Panc1 (cell line): ENCODE data around the gene TUBB2B. TPM values are rescaled to one million over a fixed set of nuclear protein-coding genes. Genes with fewer than 3 reads are reported as not detected.

Experiments used
- ATAC-seq: fragments of 200-7000 bp; cut with Tn5 transposase; 2 replicates; pipeline ENCODE4 v1.9.1; 2020; ENCODE audit warnings: mild to moderate bottlenecking, moderate library complexity
- BruUV-seq: library from RNA; stranded (reverse); fragments of 400-500 nt; replicated peaks from 2 replicates; lab custom pipeline; 2021; lab: Mats Ljungman, UMichigan
- CTCF ChIA-PET: fragments of 300-600 bp; sonication (Branson Sonifier 250); formaldehyde crosslinking; loops from one replicate; lab custom pipeline; 2022; ENCODE audit warnings: antibody characterized with exemption; lab: Charles Lee
- POLR2A ChIA-PET: fragments of 300-600 bp; sonication (Branson Sonifier 250); formaldehyde crosslinking; loops from one replicate; lab custom pipeline; 2022; ENCODE audit warnings: antibody characterized with exemption; lab: Charles Lee
- DNase-seq: peaks from one replicate; pipeline ENCODE4 v3.0.0-alpha.2; 2010; ENCODE audit warnings: low read depth, low spot score
- H3K27ac ChIP-seq: 2 replicates; pipeline ENCODE4 v1.5.1; 2011; ENCODE audit warnings: mild to moderate bottlenecking, low read length, inconsistent platforms
- H3K27me3 ChIP-seq: fragments of 200-500 bp; sonication (Bioruptor generic); 2 replicates; pipeline ENCODE4 v1.6.0; 2014; ENCODE audit warnings: low read length, inconsistent platforms; ENCODE audit not compliant: control insufficient read depth, insufficient read depth
- H3K36me3 ChIP-seq: fragments of 200-500 bp; sonication (Bioruptor generic); 2 replicates; pipeline ENCODE4 v1.5.1; 2014; ENCODE audit warnings: inconsistent platforms, mild to moderate bottlenecking, low read length, moderate library complexity; ENCODE audit not compliant: control insufficient read depth, insufficient read depth
- H3K4me1 ChIP-seq: 2 replicates; pipeline ENCODE4 v1.5.1; 2011; ENCODE audit warnings: inconsistent platforms, mild to moderate bottlenecking, low read length, moderate library complexity; ENCODE audit not compliant: control insufficient read depth, insufficient read depth
- H3K4me3 ChIP-seq, 2 experiments: 2 replicates each; pipeline ENCODE4 v1.5.1; 2011 to 2012; ENCODE audit warnings: low read depth in 2 of 2, low read length in 2 of 2, mild to moderate bottlenecking in 2 of 2, inconsistent platforms in 1 of 2, moderate library complexity in 1 of 2
- H3K9me3 ChIP-seq: fragments of 200-500 bp; sonication (Bioruptor generic); 2 replicates; pipeline ENCODE4 v1.5.1; 2014; ENCODE audit warnings: low read depth, mild to moderate bottlenecking, inconsistent platforms, low read length, moderate library complexity; ENCODE audit not compliant: control insufficient read depth, insufficient read depth
- POLR2AphosphoS5 ChIP-seq: IDR thresholded peaks from 2 replicates; pipeline ENCODE4 v1.6.1; 2012; ENCODE audit warnings: mild to moderate bottlenecking, low read depth, low read length, moderate library complexity
- SIN3A ChIP-seq: IDR thresholded peaks from 2 replicates; pipeline ENCODE4 v1.6.1; 2012; ENCODE audit warnings: low read depth, mild to moderate bottlenecking, low read length, moderate library complexity, borderline replicate concordance; ENCODE audit not compliant: insufficient read depth
- TCF7L2 ChIP-seq: IDR thresholded peaks from 2 replicates; pipeline ENCODE4 v1.6.1; 2011; ENCODE audit warnings: mild to moderate bottlenecking, low read depth, low read length, inconsistent platforms
- in situ Hi-C: cut with HindIII; loops from 2 replicates; pipeline ENCODE4 v1.10.0; 2016; ENCODE audit warnings: low sequenced_read_pairs, low pct_unique_long_range_greater_than_20kb
- intact Hi-C: fragments of 100-400 bp; cut with micrococcal nuclease; formaldehyde crosslinking; loops from one replicate; pipeline ENCODE4 v1.10.0; 2022; ENCODE audit not compliant: unreplicated experiment
- total RNA-seq: library from RNA; stranded (reverse); gene quantifications from one replicate; pipeline ENCODE4 v1.2.1, GENCODE V29; 2021; ENCODE audit not compliant: unreplicated experiment
- TF ChIP-seq, protein P1 (sequence below), 2 experiments: IDR thresholded peaks; 2 replicates each; pipeline ENCODE4 v1.6.1; 2011 to 2012; ENCODE audit warnings: low read depth in 2 of 2, control low read depth in 1 of 2, low read length in 1 of 2, mild to moderate bottlenecking in 1 of 2, moderate library complexity in 1 of 2; ENCODE audit not compliant: insufficient read depth in 1 of 2
- TF ChIP-seq, protein P2 (sequence below): fragments of 450-650 bp; IDR thresholded peaks from 2 replicates; pipeline ENCODE4 v1.5.1; 2017; ENCODE audit warnings: mild to moderate bottlenecking

Gene TUBB2B
- total RNA-seq, 1 experiment from 2014 or later: 22.7 TPM

DNA sequence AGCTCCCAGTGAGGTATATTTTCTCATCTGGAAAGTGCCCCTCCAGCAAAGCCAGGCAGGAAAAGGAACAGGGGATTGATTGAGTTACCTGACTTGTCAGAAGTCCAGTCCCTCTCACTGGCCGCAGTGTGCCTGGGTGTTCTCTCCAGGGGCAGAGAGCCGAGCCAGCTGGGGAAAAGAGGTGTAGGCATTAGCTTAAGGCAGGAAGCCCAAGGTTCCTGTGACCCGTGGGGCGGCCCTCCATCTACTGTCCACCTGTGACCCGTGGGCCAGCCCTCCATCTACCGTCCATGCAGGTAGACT lies 34.0 kb upstream of the TUBB2B start:
- Histone ChIP-seq H3K36me3 (no peaks in the 10 kb centered on the region; the same call in 1 of the 2 replicates), H3K4me1 (peaks cover 18% of the 10 kb centered on the region), H3K9me3 (no peaks in the 10 kb centered on the region), H3K27ac (peak overlapping the region; percentile 88; the same call in 1 of the 2 replicates), H3K4me3 (no peak overlapping the region), H3K27me3 (no peaks in the 10 kb centered on the region)
- BruUV-seq: no TSS peak
- ATAC-seq (no peak), DNase-seq (no peak)
- ChIA-PET POLR2A (interaction anchor here (0.6 kb wide), 1 partner anchor 51 kb away, joined by 3 read pairs; no protein-coding TSS in a partner anchor), CTCF (no interaction called here)
- TF ChIP-seq, protein P1, sequence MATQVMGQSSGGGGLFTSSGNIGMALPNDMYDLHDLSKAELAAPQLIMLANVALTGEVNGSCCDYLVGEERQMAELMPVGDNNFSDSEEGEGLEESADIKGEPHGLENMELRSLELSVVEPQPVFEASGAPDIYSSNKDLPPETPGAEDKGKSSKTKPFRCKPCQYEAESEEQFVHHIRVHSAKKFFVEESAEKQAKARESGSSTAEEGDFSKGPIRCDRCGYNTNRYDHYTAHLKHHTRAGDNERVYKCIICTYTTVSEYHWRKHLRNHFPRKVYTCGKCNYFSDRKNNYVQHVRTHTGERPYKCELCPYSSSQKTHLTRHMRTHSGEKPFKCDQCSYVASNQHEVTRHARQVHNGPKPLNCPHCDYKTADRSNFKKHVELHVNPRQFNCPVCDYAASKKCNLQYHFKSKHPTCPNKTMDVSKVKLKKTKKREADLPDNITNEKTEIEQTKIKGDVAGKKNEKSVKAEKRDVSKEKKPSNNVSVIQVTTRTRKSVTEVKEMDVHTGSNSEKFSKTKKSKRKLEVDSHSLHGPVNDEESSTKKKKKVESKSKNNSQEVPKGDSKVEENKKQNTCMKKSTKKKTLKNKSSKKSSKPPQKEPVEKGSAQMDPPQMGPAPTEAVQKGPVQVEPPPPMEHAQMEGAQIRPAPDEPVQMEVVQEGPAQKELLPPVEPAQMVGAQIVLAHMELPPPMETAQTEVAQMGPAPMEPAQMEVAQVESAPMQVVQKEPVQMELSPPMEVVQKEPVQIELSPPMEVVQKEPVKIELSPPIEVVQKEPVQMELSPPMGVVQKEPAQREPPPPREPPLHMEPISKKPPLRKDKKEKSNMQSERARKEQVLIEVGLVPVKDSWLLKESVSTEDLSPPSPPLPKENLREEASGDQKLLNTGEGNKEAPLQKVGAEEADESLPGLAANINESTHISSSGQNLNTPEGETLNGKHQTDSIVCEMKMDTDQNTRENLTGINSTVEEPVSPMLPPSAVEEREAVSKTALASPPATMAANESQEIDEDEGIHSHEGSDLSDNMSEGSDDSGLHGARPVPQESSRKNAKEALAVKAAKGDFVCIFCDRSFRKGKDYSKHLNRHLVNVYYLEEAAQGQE (IDR thresholded peaks at IDR 0.05; ENCODE audit: insufficient read depth in 1 of 2, low read depth in 2 of 2, low read length in 1 of 2): no peak
- no peak for TF ChIP-seq SIN3A
- no peak for TF ChIP-seq POLR2AphosphoS5
- TF ChIP-seq, protein P2, sequence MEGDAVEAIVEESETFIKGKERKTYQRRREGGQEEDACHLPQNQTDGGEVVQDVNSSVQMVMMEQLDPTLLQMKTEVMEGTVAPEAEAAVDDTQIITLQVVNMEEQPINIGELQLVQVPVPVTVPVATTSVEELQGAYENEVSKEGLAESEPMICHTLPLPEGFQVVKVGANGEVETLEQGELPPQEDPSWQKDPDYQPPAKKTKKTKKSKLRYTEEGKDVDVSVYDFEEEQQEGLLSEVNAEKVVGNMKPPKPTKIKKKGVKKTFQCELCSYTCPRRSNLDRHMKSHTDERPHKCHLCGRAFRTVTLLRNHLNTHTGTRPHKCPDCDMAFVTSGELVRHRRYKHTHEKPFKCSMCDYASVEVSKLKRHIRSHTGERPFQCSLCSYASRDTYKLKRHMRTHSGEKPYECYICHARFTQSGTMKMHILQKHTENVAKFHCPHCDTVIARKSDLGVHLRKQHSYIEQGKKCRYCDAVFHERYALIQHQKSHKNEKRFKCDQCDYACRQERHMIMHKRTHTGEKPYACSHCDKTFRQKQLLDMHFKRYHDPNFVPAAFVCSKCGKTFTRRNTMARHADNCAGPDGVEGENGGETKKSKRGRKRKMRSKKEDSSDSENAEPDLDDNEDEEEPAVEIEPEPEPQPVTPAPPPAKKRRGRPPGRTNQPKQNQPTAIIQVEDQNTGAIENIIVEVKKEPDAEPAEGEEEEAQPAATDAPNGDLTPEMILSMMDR: no peak
- TF ChIP-seq TCF7L2: no peak
- intact Hi-C loops (no loop called here), in situ Hi-C loops (no loop called here)

DNA sequence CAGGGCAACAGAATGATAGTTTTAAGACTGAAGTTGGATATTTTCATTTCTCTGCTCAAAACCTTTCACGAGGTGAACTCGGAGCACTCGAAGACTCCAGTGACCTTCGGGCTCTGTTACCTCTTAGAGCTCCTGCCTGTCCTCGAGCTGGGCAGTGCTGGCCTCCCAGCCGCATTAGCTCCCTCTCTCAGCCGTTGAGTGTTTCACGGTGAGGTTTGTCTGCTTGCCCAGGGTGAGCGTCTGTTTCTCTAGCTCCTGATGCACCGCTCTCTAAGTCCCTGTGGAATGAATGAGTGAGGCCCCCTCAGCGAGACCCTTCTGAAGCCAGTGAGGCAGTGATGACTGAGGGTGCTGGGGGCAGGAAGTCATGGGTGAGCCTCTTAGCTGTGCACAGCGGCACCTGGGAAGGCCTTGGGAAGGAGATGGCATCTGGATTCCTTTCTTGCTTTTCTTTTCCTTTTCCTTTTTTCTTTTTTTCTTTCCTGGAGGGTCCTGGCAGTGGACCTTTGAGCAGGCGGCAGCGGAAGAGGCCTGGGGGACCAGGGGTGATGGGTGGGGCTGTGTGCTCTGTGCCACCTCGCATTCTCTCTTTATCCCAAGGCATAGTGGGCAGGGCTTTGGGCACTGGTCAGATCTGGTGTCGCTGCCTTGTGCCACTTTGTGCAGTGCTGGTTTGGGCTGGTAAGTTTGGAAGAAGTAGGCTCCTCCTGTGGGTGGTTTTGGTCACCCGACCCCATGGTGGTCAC lies 33.5 kb upstream of the TUBB2B start:
- in situ Hi-C loops: no loop called here
- ChIA-PET POLR2A (interaction anchor here (0.6 kb wide), 2 partner anchors 19 to 50 kb away, joined by 3 to 6 read pairs; no protein-coding TSS in a partner anchor), CTCF (no interaction called here)
- Histone ChIP-seq H3K4me1 (peaks cover 18% of the 10 kb centered on the region), H3K27ac (peak overlapping the region; percentile 88), H3K36me3 (no peaks in the 10 kb centered on the region; the same call in 1 of the 2 replicates), H3K9me3 (no peaks in the 10 kb centered on the region), H3K4me3 (peak overlapping the region; percentile 86 to 94), H3K27me3 (no peaks in the 10 kb centered on the region)
- no peak for ATAC-seq
- intact Hi-C loops: no loop called here
- no TSS peak for BruUV-seq
- no peak for DNase-seq
- TF ChIP-seq TCF7L2 (no peak), SIN3A (no peak), POLR2AphosphoS5 (no peak)
- TF ChIP-seq, protein P1 (IDR thresholded peaks at IDR 0.05; ENCODE audit: insufficient read depth in 1 of 2, low read depth in 2 of 2, low read length in 1 of 2): no peak
- TF ChIP-seq, protein P2: no peak
